GM12873 (cell line): Measurements from ENCODE around the gene NRAP.

Experiments used
- CTCF ChIP-seq: IDR thresholded peaks from 2 replicates; pipeline ENCODE4 v1.5.1; 2012; ENCODE audit warnings: low read depth, mild to moderate bottlenecking, moderate library complexity, low read length, control low read depth; ENCODE audit not compliant: insufficient read depth; ENCODE audit errors: missing control alignments

NRAP gene

GRCh38 chr10:113647812-113648211, 16.0 kb downstream of the NRAP start:
- no peak for TF ChIP-seq CTCF

- TF ChIP-seq CTCF, result no peak
Measured at GRCh38 chr10:113646336-113647201, 17.3 kb downstream of the NRAP start.

GRCh38 chr10:113644185-113645120, 19.4 kb downstream of the NRAP start:
- TF ChIP-seq CTCF, result no peak

GRCh38 chr10:113643183-113643582, 20.7 kb downstream of the NRAP start:
- TF ChIP-seq CTCF, result no peak

- TF ChIP-seq CTCF, result no peak
Measured at GRCh38 chr10:113641702-113642101, 22.1 kb downstream of the NRAP start.

- no peak for TF ChIP-seq CTCF
Measured at GRCh38 chr10:113639966-113640365, 23.9 kb downstream of the NRAP start.

- TF ChIP-seq CTCF, result no peak
Measured at GRCh38 chr10:113631684-113632367, 32.0 kb downstream of the NRAP start.
